ENCODE measurements around the gene CACTIN.

The CACTIN gene

DNA sequence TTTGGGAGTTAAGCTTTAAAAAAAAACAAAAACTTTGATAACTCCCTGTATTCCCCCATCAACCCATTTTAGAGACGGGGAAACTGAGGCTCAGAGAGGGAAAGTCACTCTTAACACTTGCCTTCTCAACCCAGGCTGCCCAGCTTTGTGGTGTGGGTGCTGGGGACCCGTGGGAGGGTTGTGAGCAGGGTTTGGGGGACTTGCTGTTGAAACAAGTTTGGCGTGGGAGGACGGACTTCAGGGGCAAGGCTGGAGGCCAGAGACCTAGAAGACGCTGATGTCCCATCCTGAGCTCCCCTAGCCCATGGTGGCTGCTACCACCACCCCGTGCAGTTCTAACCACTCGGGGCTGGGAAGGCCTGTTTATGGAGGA lies 747 bp upstream of the CACTIN start:
- DNase-seq (ENCODE audit: low read depth in 2 of 2), result no peak

GRCh38 chr19:3625996-3626472 lies 556 bp downstream of the CACTIN start:
- DNase-seq (ENCODE audit: low read depth in 2 of 2), result no peak

DNA sequence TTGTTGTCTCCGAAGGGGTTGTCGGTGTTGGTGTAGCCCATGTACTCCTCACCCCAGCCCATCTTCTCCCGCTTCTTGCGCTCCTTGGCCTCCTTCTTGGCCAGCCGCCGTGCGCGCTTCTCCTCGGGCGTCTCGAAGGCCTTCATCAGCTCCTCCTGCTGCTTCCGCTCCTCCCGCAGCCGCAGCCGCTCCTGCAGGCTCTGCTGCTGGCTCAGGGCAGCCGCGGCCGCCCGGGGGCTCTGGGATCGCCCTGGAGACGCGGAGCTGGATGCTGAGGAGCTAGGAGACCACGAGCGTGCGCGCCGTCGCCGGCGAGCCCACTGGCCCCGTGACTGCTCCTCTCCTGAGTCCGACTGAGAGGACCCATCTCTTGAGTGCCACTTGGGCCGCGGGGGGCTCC lies 2.9 kb downstream of the CACTIN start:
- no peak for DNase-seq (ENCODE audit: low read depth in 2 of 2)

DNA sequence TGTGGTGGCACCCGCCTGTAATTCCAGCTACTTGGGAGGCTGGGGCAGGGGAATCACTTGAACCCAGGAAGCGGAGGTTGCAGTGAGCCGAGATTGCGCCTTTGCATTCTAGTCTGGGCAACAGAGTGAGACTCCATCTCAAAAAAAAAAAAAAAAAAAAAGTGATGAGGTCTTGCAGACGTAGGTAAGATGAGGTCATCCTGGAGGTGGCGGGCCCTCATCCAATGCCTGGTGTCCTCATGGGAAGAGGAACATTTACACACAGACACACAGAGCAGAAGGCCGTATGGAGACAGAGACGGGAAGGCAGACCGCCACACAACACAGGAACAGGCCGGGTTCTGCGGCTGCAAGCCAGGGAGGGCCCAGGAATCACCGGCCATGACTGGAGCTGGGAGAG lies 4.4 kb downstream of the CACTIN start:
- DNase-seq (ENCODE audit: low read depth in 2 of 2), result no peak

DNA sequence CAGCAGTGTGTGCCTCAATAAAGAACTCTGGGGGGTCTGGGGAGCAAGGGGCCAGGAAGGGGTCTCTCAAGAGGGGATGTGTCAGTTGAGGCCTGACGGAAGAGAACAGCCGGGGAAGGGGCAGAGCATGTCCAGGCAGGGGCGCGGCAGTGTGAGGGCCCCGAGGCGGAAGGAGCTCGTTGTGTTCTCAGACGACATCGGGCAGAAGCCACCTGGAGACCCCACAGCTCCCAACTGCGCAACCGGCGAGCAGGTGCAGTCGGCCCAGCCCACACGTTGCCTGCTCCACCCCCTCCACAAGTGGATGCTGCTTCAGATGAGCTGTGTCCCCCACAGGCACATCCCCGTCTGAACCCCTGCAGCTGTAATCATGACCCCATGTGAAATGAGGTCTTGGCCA lies 4.9 kb downstream of the CACTIN start:
- no peak for DNase-seq (ENCODE audit: low read depth in 2 of 2)

- DNase-seq (ENCODE audit: low read depth in 2 of 2), result no peak
These were observed 5.6 kb downstream of the CACTIN start for GRCh38 chr19:3620817-3621547.

DNA sequence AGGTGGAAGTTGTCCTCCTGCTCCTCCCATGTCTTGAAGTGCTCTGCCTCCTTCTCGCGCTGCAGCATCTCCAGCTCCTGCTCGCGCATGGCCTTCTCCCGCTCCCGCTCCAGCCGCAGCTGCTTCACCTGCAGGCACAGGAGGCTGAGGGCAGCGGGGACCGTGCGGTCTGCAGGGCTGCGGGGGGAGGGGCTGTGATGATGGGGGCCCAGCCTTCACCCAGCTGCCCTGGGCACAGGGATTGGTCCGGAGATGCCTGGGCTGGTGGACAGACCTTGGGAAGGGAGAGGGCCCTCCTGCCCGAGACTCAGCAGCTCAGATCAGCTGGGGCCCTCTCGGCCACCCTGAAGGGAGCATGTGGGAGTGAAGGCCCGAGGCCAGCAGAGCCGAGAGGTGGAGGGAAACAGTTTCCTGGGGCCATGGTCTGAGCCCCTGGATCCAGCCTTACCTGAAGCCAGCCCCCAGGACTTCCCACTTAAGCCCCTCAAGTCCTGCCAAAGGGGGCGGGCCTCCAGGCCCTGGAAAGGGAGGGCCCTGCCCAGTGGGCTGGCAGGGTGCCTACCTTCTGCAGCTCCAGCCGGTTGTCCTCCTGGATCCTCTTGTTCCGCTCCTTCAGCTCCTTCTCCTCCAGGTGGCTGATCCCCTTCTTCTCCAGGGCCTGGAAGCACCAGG lies 6.3 kb downstream of the CACTIN start:
- DNase-seq (ENCODE audit: low read depth in 2 of 2), result no peak

- no peak for DNase-seq (ENCODE audit: low read depth in 2 of 2)
These were observed 7.0 kb downstream of the CACTIN start for GRCh38 chr19:3619631-3620012.

DNA sequence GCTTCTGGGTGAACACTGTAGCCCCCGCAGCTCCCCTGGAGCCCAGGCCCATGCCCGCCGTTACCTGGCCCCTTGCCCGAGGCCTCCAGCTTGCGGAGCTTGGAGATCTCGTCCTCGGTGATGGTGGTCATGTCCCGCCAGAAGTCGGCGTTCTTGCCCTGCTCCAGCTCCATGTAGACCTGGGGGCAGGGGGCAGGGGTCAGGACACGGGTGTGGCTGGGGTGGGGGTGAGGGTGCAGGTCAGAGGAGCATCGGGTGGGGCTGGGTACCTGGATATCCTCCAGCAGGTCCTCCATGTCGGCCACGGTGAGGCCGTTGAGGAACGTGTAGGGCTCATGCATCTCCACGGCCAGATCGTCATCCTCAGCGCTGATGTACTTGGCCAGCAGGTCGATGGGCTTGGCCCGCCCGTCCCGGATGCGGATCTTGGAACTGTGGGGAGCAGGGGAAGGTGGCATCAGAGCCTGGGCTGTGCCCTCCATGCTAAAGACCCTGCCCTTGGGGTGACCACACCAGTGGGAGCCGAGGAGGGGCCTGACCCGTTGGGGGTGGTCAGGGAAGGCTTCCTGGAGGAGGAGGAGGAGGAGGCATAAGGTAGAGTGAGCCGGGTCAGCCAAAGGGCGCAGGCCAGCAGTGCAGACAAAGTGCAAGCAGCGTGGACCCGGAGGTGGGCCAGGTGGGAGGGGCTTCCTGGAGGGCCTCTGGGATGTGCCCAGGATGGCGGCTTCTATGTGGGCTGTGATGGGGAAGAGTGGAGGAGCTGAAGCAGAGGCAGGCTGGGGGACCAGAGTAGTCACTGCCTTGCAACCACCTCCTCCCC lies 7.6 kb downstream of the CACTIN start:
- DNase-seq (ENCODE audit: low read depth in 2 of 2), result no peak

- peak; percentile 41 to 59 for DNase-seq (ENCODE audit: low read depth in 2 of 2)
These were observed 8.3 kb downstream of the CACTIN start for GRCh38 chr19:3618144-3618810.

DNA sequence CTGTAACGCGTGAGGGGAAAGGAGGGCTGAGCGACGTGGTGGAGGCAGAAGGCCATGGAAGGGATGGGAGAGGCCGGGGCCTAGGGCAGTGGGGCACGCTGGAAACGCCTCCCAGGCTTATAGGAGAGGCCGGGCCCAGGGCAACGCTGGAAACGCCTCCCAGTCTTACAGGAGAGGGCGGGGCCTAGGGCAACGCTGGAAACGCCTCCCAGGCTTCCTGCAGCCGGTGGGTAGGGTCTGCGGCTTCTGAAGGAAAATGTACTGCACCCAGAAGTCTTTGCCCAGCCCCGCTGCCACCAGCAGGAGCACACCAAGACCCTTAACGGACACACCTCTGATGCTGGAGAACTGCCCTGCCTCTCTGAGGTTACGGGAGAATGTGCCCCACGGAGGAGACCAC lies 9.1 kb downstream of the CACTIN start:
- no peak for DNase-seq (ENCODE audit: low read depth in 2 of 2)

GRCh38 chr19:3615524-3616135 lies 11.0 kb downstream of the CACTIN start:
- DNase-seq (ENCODE audit: low read depth in 2 of 2), result no peak

- no peak for DNase-seq (ENCODE audit: low read depth in 2 of 2)
These were observed 11.6 kb downstream of the CACTIN start for GRCh38 chr19:3614858-3615505.

DNA sequence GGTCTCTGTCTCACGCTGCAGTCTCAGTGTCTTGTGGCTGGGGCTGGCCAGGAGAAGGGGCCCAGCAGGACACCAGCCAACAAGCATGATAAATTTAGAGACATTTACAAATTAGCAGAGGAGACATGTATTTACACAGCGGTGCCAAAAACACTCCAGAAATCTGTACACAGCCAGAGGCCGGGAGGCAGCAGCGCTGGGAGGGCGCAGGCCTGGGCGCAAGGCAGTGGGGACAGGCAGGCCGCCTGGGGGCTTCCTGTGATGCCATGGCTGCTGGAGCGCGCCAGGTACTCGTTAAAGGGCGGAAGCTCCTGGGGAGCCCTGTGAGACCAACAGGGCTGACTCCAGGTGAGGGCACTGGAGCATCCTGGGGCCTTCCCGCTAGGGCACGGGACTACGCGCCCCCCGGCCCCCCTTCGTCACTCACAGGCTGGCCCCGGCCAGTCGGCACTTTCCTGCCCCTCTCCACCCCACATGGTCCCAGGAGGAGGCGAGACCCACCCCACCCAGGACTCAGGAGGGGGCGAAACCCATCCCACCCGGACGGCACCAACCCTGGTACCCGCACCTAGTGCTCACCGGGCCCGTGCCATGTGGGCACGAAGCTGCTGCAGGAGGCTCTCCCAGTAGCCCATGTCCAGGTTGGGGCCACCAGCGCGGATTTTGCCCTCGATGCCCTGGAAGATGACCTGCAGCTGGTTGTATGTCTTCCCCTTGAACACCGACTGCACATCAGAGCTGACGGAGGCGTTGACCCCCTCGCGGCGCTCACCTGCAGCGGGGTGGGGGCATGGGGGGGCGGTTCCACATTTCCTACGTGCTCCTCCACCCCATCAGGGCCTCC lies 12.6 kb downstream of the CACTIN start:
- DNase-seq (ENCODE audit: low read depth in 2 of 2), result no peak

DNA sequence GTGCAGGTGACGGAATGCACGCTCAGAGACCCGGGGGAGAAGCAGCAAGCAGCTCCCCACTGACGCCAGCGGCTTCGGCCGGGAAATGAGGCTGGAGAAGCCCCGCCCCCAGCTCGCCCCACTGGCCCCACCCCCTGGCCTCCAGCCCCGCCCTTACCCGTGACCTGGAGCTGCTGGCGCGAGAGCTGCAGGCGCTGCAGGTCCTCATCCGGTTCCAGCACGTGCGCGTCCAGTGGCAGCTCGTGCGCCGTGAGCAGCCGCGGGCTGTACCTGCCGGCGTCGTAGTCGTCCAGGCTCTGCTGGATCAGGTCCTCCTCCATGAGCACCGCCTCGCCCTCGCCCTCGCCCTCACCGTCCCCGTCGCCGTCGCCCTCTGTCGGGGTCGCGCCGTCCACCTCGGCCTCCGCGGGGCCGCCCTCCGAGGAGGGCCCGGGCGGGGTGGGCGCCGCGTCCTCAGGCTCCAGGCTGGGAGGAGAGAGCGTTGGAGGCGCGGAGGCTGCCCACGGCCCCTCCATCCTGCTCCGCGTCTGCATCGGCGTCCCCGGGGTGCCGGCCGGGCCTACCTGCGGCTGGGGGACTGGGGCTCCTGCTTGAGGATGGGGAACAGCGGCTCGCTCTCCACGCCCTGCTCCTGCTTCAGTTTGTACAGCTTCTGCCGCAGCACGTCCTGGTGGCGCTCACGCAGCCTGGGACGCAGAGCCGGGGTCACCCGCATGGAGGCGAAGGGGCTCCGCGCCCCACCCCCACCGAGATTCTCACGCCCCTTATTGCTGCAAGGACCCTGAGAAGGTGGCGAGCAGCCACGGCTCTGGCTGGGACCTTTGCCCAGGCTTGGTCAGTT lies 13.5 kb downstream of the CACTIN start:
- DNase-seq (ENCODE audit: low read depth in 2 of 2), result no peak

DNA sequence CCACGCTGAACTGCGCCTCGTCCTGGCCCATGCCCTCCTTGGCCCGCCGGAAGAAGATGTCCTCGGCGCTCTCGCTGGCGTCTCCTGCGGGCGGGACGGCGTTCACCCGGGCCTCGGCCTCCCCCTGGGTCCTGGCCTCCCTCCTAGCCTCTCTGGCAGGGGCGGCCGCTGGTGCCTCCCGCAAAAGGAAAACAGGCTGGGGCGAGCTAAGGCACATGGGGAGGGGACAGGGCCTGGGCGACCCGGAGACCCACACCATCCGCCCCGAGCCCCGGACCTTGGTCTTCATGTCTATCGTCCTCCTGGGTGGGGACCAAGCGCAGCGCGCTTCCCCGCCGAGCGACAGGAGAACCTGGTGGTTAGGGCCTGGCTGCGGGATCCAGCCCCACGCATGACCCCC lies 14.3 kb downstream of the CACTIN start:
- no peak for DNase-seq (ENCODE audit: low read depth in 2 of 2)

GRCh38 chr19:3611841-3612240 lies 14.7 kb downstream of the CACTIN start:
- no peak for DNase-seq (ENCODE audit: low read depth in 2 of 2)

- DNase-seq (ENCODE audit: low read depth in 2 of 2), result no peak
These were observed 15.6 kb downstream of the CACTIN start for GRCh38 chr19:3610745-3611717.
